SK-MEL-5 (cell line): ENCODE data around the gene TASP1. TPM values are rescaled to one million over a fixed set of nuclear protein-coding genes. Genes with fewer than 3 reads are reported as not detected.
"Not testable (repeated sequence)": the region's sequence is repeated elsewhere in the genome, so short reads cannot be mapped to it uniquely, and the experiment has no call there.

ENCODE experiments used
- DNase-seq: peaks from one replicate; pipeline ENCODE4 v3.0.0-alpha.2; 2016; ENCODE audit warnings: low read depth, low spot score
- in situ Hi-C: cut with HindIII; loops from 2 replicates; pipeline ENCODE4 v1.10.0; 2016; ENCODE audit warnings: low sequenced_read_pairs, high pct_unique_total_duplicates, low pct_unique_long_range_greater_than_20kb
- polyA plus RNA-seq, 2 experiments: library from polyadenylated mRNA; depleted of rRNA; stranded (reverse); fragments of >200 nt; gene quantifications; 2 replicates each; pipeline ENCODE4 v1.2.3, GENCODE V29; 2015
- total RNA-seq: library from RNA; depleted of rRNA; stranded (reverse); fragments of >200 nt; shearing (Covaris generic); gene quantifications from 2 replicates; pipeline ENCODE4 v1.2.3, GENCODE V29; 2014; rRNA removed

Gene TASP1
- 11.1 and 11.7 TPM in 2 replicates for total RNA-seq
- polyA plus RNA-seq (2015; cell fraction: cytosol; rRNA removed) = 4.2 and 4.9 TPM in 2 replicates
- polyA plus RNA-seq (2015; cell fraction: nucleus; rRNA removed) = 8.2 and 10.1 TPM in 2 replicates

- in situ Hi-C loops = no loop called here
- DNase-seq = peak; percentile 96
Measured at GRCh38 chr20:13638496-13639149, at the start of gene TASP1. TSS of gene TASP1 (minus strand) at chr20:13638932. CDS start at chr20:13630078, 8,854 bp downstream.

GRCh38 chr20:13687815-13688214 lies 49.1 kb upstream of the TASP1 start:
- DNase-seq = no peak
- in situ Hi-C loops = no loop called here

- in situ Hi-C loops = no loop called here
- no peak for DNase-seq
Measured at GRCh38 chr20:13685623-13686022, 46.9 kb upstream of the TASP1 start.

- in situ Hi-C loops = no loop called here
- DNase-seq = no peak
Measured at GRCh38 chr20:13684566-13685222, 46.0 kb upstream of the TASP1 start.

GRCh38 chr20:13683833-13684232 lies 45.1 kb upstream of the TASP1 start:
- in situ Hi-C loops = no loop called here
- DNase-seq = no peak

GRCh38 chr20:13681248-13682125 lies 42.8 kb upstream of the TASP1 start:
- in situ Hi-C loops = no loop called here
- DNase-seq = no peak

GRCh38 chr20:13678944-13679343 lies 40.2 kb upstream of the TASP1 start:
- in situ Hi-C loops = no loop called here

GRCh38 chr20:13677241-13677640 lies 38.5 kb upstream of the TASP1 start:
- in situ Hi-C loops = no loop called here
- DNase-seq = no peak

More at GRCh38 chr20:13678944-13679343, 40.2 kb upstream of the TASP1 start:
- no peak for DNase-seq

GRCh38 chr20:13676682-13677081 lies 38.0 kb upstream of the TASP1 start:
- DNase-seq = no peak
- in situ Hi-C loops = no loop called here

GRCh38 chr20:13672690-13673089 lies 34.0 kb upstream of the TASP1 start:
- DNase-seq = no peak
- in situ Hi-C loops = no loop called here

GRCh38 chr20:13671916-13672378 lies 33.2 kb upstream of the TASP1 start:
- in situ Hi-C loops = no loop called here
- no peak for DNase-seq

- DNase-seq = no peak
- in situ Hi-C loops = no loop called here
Measured at GRCh38 chr20:13671512-13671911, 32.8 kb upstream of the TASP1 start.

- in situ Hi-C loops = no loop called here
- DNase-seq = no peak
Measured at GRCh38 chr20:13670160-13670559, 31.4 kb upstream of the TASP1 start.

- in situ Hi-C loops = no loop called here
- DNase-seq = no peak
Measured at GRCh38 chr20:13665709-13666395, 27.1 kb upstream of the TASP1 start.

- no peak for DNase-seq
- in situ Hi-C loops = no loop called here
Measured at GRCh38 chr20:13661070-13661685, 22.4 kb upstream of the TASP1 start.

- in situ Hi-C loops = no loop called here
- DNase-seq = no peak
Measured at GRCh38 chr20:13659288-13659687, 20.6 kb upstream of the TASP1 start.

GRCh38 chr20:13658060-13658459 lies 19.3 kb upstream of the TASP1 start:
- DNase-seq, in situ Hi-C loops: not testable (repeated sequence)
